Measurements from ENCODE around the gene ICE2.

The ICE2 gene

GRCh38 chr15:60480149-60480548, 1.2 kb upstream of the ICE2 start:
- DNase-seq (ENCODE audit: low read depth in 1 of 2, low spot score in 1 of 2) = no peak
- no peak for TF ChIP-seq JUND (IDR thresholded peaks at IDR 0.05; ENCODE audit: low read depth)
- in situ Hi-C loops (cut with HindIII; ENCODE audit: low pct_unique_long_range_greater_than_20kb, low sequenced_read_pairs) = no loop called here

GRCh38 chr15:60479361-60480110, 594 bp upstream of the ICE2 start:
- no peak for DNase-seq (ENCODE audit: low read depth in 1 of 2, low spot score in 1 of 2)
- no peak for TF ChIP-seq JUND (IDR thresholded peaks at IDR 0.05; ENCODE audit: low read depth)
- in situ Hi-C loops (cut with HindIII; ENCODE audit: low pct_unique_long_range_greater_than_20kb, low sequenced_read_pairs) = no loop called here

- DNase-seq (ENCODE audit: low read depth in 1 of 2, low spot score in 1 of 2) = peak in 1 of 2 experiments; percentile 6
- in situ Hi-C loops (cut with HindIII; ENCODE audit: low pct_unique_long_range_greater_than_20kb, low sequenced_read_pairs) = no loop called here
- TF ChIP-seq JUND (IDR thresholded peaks at IDR 0.05; ENCODE audit: low read depth) = no peak
These were observed 901 bp downstream of the ICE2 start for GRCh38 chr15:60477916-60478565.

GRCh38 chr15:60477164-60477563, 1.8 kb downstream of the ICE2 start:
- no peak for TF ChIP-seq JUND (IDR thresholded peaks at IDR 0.05; ENCODE audit: low read depth)
- DNase-seq (ENCODE audit: low read depth in 1 of 2, low spot score in 1 of 2) = no peak
- in situ Hi-C loops (cut with HindIII; ENCODE audit: low pct_unique_long_range_greater_than_20kb, low sequenced_read_pairs) = no loop called here

GRCh38 chr15:60476713-60477112, 2.2 kb downstream of the ICE2 start:
- in situ Hi-C loops (cut with HindIII; ENCODE audit: low pct_unique_long_range_greater_than_20kb, low sequenced_read_pairs) = no loop called here
- DNase-seq (ENCODE audit: low read depth in 1 of 2, low spot score in 1 of 2) = no peak
- TF ChIP-seq JUND (IDR thresholded peaks at IDR 0.05; ENCODE audit: low read depth) = no peak

GRCh38 chr15:60473135-60473534, 5.8 kb downstream of the ICE2 start:
- in situ Hi-C loops (cut with HindIII; ENCODE audit: low pct_unique_long_range_greater_than_20kb, low sequenced_read_pairs) = no loop called here
- TF ChIP-seq JUND (IDR thresholded peaks at IDR 0.05; ENCODE audit: low read depth) = no peak
- no peak for DNase-seq (ENCODE audit: low read depth in 1 of 2, low spot score in 1 of 2)

- DNase-seq (ENCODE audit: low read depth in 1 of 2, low spot score in 1 of 2) = peak in 1 of 2 experiments; percentile 18
- TF ChIP-seq JUND (IDR thresholded peaks at IDR 0.05; ENCODE audit: low read depth) = no peak
- in situ Hi-C loops (cut with HindIII; ENCODE audit: low pct_unique_long_range_greater_than_20kb, low sequenced_read_pairs) = no loop called here
These were observed 7.6 kb downstream of the ICE2 start for GRCh38 chr15:60471314-60471713.

GRCh38 chr15:60469893-60470641, 8.9 kb downstream of the ICE2 start:
- DNase-seq (ENCODE audit: low read depth in 1 of 2, low spot score in 1 of 2) = no peak
- in situ Hi-C loops (cut with HindIII; ENCODE audit: low pct_unique_long_range_greater_than_20kb, low sequenced_read_pairs) = no loop called here
- no peak for TF ChIP-seq JUND (IDR thresholded peaks at IDR 0.05; ENCODE audit: low read depth)

- in situ Hi-C loops (cut with HindIII; ENCODE audit: low pct_unique_long_range_greater_than_20kb, low sequenced_read_pairs) = no loop called here
- DNase-seq (ENCODE audit: low read depth in 1 of 2, low spot score in 1 of 2) = no peak
- TF ChIP-seq JUND (IDR thresholded peaks at IDR 0.05; ENCODE audit: low read depth) = no peak
These were observed 13.9 kb downstream of the ICE2 start for GRCh38 chr15:60464836-60465630.

- TF ChIP-seq JUND (IDR thresholded peaks at IDR 0.05; ENCODE audit: low read depth) = no peak
- DNase-seq (ENCODE audit: low read depth in 1 of 2, low spot score in 1 of 2) = no peak
- in situ Hi-C loops (cut with HindIII; ENCODE audit: low pct_unique_long_range_greater_than_20kb, low sequenced_read_pairs) = no loop called here
These were observed 16.9 kb downstream of the ICE2 start for GRCh38 chr15:60462027-60462426.

- no peak for TF ChIP-seq JUND (IDR thresholded peaks at IDR 0.05; ENCODE audit: low read depth)
- no peak for DNase-seq (ENCODE audit: low read depth in 1 of 2, low spot score in 1 of 2)
- in situ Hi-C loops (cut with HindIII; ENCODE audit: low pct_unique_long_range_greater_than_20kb, low sequenced_read_pairs) = no loop called here
These were observed 18.0 kb downstream of the ICE2 start for GRCh38 chr15:60460931-60461330.

- in situ Hi-C loops (cut with HindIII; ENCODE audit: low pct_unique_long_range_greater_than_20kb, low sequenced_read_pairs) = no loop called here
- no peak for TF ChIP-seq JUND (IDR thresholded peaks at IDR 0.05; ENCODE audit: low read depth)
- DNase-seq (ENCODE audit: low read depth in 1 of 2, low spot score in 1 of 2) = no peak
These were observed 20.2 kb downstream of the ICE2 start for GRCh38 chr15:60458721-60459120.
